NCI-H510A (cell line): ENCODE results near the gene MAD2L2.

Source experiments
- DNase-seq: peaks from one replicate; lab custom pipeline; 2025; lab: John Stamatoyannopoulos, UW

Gene MAD2L2

DNA sequence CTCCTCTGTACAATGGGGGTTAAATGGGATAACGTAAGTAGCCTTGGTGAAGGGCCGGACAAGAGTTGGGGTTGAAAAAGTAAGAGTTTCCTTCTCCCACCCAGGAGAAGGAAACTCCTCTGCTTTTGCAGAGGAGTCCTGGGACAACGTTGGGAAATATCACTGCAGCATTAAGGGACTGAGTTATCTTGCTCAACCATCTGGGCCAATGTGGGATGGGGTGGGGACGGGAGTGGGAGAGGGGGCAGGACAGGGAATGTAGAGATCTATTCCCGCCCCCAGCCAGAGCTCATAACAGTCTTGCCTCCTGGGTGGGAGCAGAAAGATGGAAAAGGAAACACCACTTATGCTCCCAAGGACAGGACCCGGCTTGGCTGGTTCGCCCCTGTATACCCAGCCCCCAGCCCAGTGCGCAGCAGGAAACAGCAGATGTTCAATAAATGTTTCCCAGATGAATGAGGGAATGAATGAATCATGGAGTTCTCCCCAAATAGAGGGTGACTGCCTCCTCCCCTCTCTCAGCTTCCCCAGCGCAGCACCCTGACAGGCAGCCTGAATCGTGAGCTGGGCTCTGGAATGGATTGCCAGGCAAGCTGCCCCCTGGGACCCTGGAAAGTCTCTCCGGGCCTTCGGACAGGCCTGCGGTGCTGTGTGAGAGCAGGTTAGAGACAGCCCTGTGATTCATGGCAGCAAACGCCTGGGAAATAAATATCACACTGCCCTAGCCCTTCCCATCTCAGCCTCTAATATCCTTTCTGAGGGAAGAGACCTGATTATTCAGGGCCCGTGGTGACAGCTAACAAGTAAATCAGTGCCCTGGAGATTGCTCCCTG is 51.5 kb downstream of the MAD2L2 start:
- no peak for DNase-seq

DNA sequence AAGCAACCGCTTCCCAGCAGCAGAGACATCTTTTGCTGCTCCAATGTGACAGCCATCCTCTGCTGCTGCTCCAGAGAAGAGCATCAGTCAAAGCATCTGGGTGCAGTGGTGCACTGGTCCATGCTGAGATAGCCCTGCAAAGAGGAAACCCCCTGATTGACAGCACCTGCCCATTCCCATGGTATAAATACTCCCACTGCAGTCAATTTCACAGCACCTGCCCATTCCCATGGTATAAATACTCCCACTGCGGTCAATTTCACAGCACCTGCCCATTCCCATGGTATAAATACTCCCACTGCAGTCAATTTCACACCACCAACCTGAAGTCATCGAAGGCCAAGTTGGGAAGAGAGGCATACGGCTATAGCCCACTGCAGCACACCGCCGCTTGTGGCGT is 52.2 kb downstream of the MAD2L2 start:
- DNase-seq: no peak

DNA sequence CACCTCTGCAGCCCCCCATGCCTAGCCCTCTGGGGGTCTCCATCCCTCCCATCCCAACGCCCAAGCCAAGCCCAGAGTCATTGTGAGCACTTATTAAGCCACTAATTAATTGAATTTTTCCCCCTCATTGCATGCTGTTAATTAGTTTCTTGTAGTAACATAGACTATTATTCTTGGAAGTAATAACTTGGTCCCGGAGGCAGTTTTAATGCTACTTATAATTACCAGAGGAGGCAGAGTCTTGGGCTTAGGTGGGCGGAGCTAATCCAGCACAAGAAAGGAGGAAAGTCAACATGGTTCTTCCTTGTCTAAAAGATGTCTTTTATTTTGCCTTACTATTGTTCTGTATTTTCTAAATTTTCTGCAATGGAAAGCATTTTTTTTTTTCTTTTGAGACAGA is 54.4 kb downstream of the MAD2L2 start:
- no peak for DNase-seq
